SKM-1 (cell line): ENCODE data around the gene MOAP1.
"Not testable (repeated sequence)": the region's sequence is repeated elsewhere in the genome, so short reads cannot be mapped to it uniquely, and the experiment has no call there.

Source experiments
- DNase-seq: peaks from one replicate; lab custom pipeline; 2025; ENCODE audit not compliant: unreplicated experiment; lab: John Stamatoyannopoulos, UW

MOAP1 gene

DNA sequence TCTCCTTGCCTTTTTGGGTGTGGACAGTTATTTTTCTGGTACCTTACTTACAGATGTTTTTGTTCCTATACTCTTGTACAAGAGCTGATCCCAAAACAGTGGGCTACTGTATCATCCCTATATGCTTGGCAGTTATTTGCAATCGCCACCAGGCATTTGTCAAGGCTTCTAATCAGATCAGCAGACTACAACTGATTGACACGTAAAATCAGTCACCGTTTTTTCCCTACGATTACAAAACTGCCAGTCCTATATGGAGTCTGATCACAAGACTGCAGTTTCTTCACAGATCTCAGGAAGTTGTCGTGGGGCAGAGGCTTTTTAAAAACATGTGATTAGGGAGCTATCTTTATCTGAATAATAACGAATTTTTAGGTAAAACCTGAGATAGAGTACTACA is 1.8 kb upstream of the MOAP1 start:
- no peak for DNase-seq

DNA sequence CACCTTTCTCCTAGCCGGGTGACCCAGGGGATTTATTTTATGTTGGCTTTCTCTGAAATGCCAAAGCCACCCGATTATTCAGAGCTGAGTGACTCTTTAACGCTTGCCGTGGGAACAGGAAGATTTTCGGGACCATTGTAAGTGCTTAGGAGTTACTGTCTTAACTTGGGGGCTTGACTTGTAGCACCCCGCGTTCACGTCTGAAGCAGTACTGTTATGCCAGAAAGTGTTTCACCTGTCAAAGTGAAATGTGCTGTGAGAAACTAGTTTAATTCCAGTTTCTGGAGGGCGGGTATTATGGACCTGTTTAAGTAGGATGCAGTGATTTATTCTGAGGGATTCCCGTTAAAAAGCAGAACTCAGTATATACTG is 638 bp upstream of the MOAP1 start:
- DNase-seq: no peak

- no peak for DNase-seq
Measured at GRCh38 chr14:93183596-93184317, 940 bp downstream of the MOAP1 start.

GRCh38 chr14:93175492-93175891 is 9.2 kb downstream of the MOAP1 start:
- DNase-seq: no peak

DNA sequence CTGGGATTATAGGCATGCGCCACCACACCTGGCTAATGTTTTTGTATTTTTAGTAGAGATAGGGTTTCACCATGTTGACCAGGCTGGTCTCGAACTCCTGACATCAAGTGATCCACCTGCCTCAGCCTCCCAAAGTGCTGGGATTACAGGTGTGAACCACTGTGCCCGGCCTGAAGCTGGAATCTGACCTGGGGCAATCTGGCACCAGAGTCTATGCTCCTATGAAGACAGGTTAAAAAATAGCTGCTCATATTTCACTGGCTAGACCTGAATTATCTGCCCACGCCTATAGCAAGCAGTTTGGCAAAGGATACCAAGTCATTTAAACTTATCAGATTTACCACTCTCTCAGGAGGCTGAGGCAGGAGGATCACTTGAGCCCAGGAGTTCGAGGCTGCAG is 10.0 kb downstream of the MOAP1 start:
- not testable (repeated sequence) for DNase-seq

GRCh38 chr14:93173943-93174395 is 10.7 kb downstream of the MOAP1 start:
- no peak for DNase-seq

GRCh38 chr14:93171376-93171775 is 13.3 kb downstream of the MOAP1 start:
- no peak for DNase-seq

- DNase-seq: not testable (repeated sequence)
Measured at GRCh38 chr14:93170141-93170540, 14.6 kb downstream of the MOAP1 start.

DNA sequence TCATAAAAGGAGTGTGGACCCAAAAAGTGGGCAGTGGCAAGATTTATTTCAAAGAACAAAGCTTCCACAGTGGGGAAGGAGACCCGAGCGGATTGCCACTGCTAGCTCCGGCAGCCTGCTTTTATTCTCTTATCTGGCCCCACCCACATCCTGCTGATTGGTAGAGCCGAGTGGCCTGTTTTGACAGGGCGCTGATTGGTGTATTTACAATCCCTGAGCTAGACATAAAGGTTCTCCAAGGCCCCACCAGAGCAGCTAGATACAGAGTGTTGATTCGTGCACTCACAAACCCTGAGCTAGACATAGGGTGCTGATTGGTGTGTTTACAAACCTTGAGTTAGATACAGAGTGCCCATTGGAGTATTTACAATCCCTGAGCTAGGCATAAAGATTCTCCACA is 15.1 kb downstream of the MOAP1 start:
- DNase-seq: not testable (repeated sequence)

DNA sequence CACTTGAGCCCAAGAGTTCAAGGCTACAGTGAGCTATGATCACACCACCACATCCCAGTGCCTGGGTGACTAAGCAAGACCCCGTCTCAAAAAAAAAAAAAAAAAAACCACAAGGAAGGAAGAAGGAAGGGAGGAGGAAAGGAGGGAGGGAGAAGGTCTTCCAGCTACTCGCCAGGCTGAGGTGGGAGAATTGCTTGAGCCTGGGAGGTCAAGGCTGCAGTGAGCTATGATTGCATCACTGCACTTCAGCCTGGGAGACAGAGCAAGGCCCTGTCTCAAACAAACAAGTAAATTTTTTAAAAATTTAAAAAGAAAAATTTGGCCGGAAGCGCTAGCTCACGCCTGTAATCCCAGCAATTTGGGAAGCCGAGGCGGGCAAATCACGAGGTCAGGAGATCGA is 16.1 kb downstream of the MOAP1 start:
- DNase-seq: not testable (repeated sequence)

GRCh38 chr14:93165271-93166265 is 19.1 kb downstream of the MOAP1 start:
- not testable (repeated sequence) for DNase-seq

GRCh38 chr14:93163564-93163963 is 21.1 kb downstream of the MOAP1 start:
- DNase-seq: no peak

DNA sequence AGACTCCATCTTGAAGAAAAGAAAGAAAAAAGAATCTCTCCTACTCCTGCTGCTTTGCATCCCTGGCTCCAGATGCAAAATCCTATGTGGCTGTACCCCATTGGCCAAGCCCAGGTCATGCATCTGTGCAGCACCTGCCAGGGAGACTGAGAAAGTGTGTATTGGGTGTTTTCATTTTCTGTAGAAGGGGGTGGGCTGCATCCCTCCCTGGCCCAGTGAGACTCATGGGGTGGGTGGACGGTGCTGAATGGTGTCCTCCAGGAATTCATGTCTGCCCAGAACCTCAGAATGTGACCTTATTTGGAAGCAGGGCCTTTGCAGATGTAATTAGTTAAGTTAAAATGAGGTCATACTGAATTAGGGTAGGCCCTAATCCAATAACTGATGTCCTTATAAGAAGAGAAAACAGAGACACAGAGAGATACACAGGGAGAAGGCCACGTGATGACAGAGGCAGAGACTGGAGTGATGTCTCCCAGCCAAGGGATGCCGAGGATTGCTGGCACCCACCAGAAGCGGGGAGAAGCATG is 23.2 kb downstream of the MOAP1 start:
- DNase-seq: no peak

- no peak for DNase-seq
Measured at GRCh38 chr14:93160353-93160801, 24.3 kb downstream of the MOAP1 start.

GRCh38 chr14:93159625-93160352 is 24.9 kb downstream of the MOAP1 start:
- DNase-seq: not testable (repeated sequence)

DNA sequence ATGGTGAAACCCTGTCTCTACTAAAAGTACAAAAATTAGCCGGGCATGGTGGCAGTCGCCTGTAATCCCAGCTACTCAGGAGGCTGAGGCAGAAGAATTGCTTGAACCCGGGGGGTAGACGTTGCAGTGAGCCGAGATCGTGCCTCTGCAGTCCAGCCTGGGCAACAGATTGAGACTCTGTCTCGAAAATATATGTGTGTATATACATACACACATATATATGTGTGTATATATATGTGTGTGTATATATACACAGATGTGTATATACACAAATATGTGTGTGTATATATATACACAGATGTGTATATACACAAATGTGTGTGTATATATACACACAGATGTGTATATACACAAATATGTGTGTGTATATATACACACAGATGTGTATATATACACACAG is 26.3 kb downstream of the MOAP1 start:
- DNase-seq: not testable (repeated sequence)

- no peak for DNase-seq
Measured at GRCh38 chr14:93156693-93157369, 27.9 kb downstream of the MOAP1 start.

DNA sequence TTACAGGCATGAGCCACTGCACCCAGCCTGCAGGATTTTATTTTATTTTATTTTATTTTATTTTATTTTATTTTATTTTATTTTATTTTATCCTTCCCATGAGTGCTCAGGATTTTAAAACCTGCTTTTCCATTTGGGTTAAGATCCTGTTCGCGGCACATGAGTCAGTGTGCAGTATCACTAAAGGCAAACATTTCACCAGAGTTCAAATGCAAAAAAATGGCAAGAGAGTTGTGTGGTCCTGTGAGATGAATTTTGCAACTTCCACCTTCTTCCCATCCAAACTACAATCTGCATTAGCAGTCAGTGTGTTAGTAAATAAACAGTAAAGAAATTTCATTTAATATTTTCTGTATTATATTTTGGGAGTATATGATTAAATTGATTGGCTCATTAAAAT is 29.0 kb downstream of the MOAP1 start:
- DNase-seq: no peak

- DNase-seq: no peak
Measured at GRCh38 chr14:93153121-93153520, 31.6 kb downstream of the MOAP1 start.
